Peyer's patch (tissue), 4 donors: ENCODE results near the gene ASTN1.

ENCODE experiments used
- POLR2A ChIP-seq, 2 donors: fragments of 450-650 bp; IDR thresholded peaks; one replicate each; pipeline ENCODE4 v1.5.1; 2017; ENCODE audit warnings: antibody characterized with exemption in 2 of 2, mild to moderate bottlenecking in 2 of 2, moderate library complexity in 2 of 2
- TF ChIP-seq, protein P1 (sequence below), 6 experiments: fragments of 450-650 bp in 4 of 6; fragments of 200-600 bp in 2 of 6; sonication (generic) in 1 of 6; IDR thresholded peaks; one replicate each; pipeline ENCODE4 v1.5.1; 2017 to 2019; ENCODE audit warnings: antibody characterized with exemption in 6 of 6, mild to moderate bottlenecking in 3 of 6, moderate library complexity in 1 of 6

DNA sequence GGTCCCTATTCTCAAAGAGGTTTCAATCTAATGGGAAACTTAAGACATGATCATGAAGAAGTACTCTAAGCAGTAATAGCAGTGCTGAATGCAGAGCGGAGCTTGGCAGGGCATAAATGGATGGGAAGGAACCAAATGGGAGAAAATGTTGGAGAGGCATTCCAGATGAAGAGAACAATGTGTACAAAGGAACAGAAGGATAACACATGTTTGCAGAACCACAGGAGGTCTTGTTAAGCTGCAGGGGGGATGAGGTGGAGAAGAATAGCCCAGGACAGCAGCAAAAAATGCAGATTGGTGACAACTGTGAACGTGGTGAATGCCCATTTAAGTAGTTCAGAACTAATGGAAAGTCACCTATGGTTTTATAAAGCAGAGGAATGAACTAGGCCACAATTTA is 99.1 kb downstream of the ASTN1 start:
- TF ChIP-seq, protein P1, sequence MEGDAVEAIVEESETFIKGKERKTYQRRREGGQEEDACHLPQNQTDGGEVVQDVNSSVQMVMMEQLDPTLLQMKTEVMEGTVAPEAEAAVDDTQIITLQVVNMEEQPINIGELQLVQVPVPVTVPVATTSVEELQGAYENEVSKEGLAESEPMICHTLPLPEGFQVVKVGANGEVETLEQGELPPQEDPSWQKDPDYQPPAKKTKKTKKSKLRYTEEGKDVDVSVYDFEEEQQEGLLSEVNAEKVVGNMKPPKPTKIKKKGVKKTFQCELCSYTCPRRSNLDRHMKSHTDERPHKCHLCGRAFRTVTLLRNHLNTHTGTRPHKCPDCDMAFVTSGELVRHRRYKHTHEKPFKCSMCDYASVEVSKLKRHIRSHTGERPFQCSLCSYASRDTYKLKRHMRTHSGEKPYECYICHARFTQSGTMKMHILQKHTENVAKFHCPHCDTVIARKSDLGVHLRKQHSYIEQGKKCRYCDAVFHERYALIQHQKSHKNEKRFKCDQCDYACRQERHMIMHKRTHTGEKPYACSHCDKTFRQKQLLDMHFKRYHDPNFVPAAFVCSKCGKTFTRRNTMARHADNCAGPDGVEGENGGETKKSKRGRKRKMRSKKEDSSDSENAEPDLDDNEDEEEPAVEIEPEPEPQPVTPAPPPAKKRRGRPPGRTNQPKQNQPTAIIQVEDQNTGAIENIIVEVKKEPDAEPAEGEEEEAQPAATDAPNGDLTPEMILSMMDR (IDR thresholded peaks at IDR 0.05): no peak
- no peak for TF ChIP-seq POLR2A (IDR thresholded peaks at IDR 0.05)
